KMS-11 (cell line): ENCODE measurements around the gene JPH3.
"Not testable (repeated sequence)": the region's sequence is repeated elsewhere in the genome, so short reads cannot be mapped to it uniquely, and the experiment has no call there.

Experiments used
- H2AFZ ChIP-seq: fragments of 200-600 bp; sonication (generic); 2 replicates; pipeline ENCODE4 v1.6.1; 2016; ENCODE audit warnings: antibody characterized with exemption, mixed run types, low read depth
- H3K27ac ChIP-seq: fragments of 200-600 bp; sonication (generic); 2 replicates; pipeline ENCODE4 v1.6.1; 2016; ENCODE audit warnings: mild to moderate bottlenecking, mixed run types
- H3K27me3 ChIP-seq: fragments of 200-600 bp; sonication (generic); 2 replicates; pipeline ENCODE4 v1.6.1; 2017; ENCODE audit warnings: mild to moderate bottlenecking, low read depth, mixed run types, moderate library complexity; ENCODE audit not compliant: insufficient read depth
- H3K36me3 ChIP-seq: fragments of 200-600 bp; sonication (generic); 2 replicates; pipeline ENCODE4 v1.6.1; 2017; ENCODE audit warnings: mild to moderate bottlenecking, mixed run types; ENCODE audit not compliant: insufficient read depth
- H3K4me1 ChIP-seq: fragments of 200-600 bp; sonication (generic); 2 replicates; pipeline ENCODE4 v1.6.1; 2016; ENCODE audit warnings: mild to moderate bottlenecking, low read depth, mixed run types; ENCODE audit not compliant: poor library complexity, severe bottlenecking
- H3K4me2 ChIP-seq: fragments of 200-600 bp; sonication (generic); 2 replicates; pipeline ENCODE4 v1.7.0; 2016; ENCODE audit warnings: mild to moderate bottlenecking, mixed run types
- H3K4me3 ChIP-seq: fragments of 200-600 bp; sonication (generic); IDR thresholded peaks from 2 replicates; pipeline ENCODE4 v1.6.1; 2017; ENCODE audit warnings: low read depth, low read length, mixed read lengths; ENCODE audit not compliant: insufficient read depth
- H3K79me2 ChIP-seq: fragments of 200-600 bp; sonication (generic); 2 replicates; pipeline ENCODE4 v1.6.1; 2016; ENCODE audit warnings: low read depth, mixed run types; ENCODE audit not compliant: insufficient read depth
- H3K9ac ChIP-seq: fragments of 200-600 bp; sonication (generic); 2 replicates; pipeline ENCODE4 v1.6.1; 2016; ENCODE audit warnings: mild to moderate bottlenecking, mixed run types
- H4K20me1 ChIP-seq: fragments of 200-600 bp; sonication (generic); 2 replicates; pipeline ENCODE4 v1.6.1; 2016; ENCODE audit warnings: mild to moderate bottlenecking, mixed run types; ENCODE audit not compliant: insufficient read depth
- TF ChIP-seq, protein P1 (sequence below): fragments of 200-600 bp; sonication (generic); conservative IDR thresholded peaks from 2 replicates; pipeline ENCODE4 v1.6.1; 2017; ENCODE audit warnings: low read depth, mild to moderate bottlenecking, antibody characterized with exemption, low read length, moderate library complexity, mixed read lengths

The JPH3 gene

DNA sequence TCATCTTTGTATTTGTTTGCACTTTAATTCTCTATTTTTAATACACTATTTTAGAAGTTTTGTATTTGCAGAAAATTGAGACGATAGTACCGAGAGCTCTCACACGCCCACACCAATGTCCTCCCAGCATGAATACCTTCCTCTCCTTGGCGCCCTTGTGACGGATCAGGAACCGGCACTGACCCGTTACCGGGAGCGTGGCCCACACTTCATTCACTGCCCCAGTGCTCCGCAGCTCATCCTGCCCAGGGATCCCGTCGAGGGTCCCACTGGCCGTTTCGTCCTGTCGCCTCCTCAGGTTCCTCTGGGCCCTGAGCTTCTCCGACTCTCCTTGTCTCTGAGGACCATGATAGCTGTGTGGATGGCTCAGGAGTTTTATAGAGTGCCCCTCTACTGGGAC lies 112.9 kb downstream of the JPH3 start:
- no peak overlapping the region for H2AFZ ChIP-seq
- TF ChIP-seq, protein P1, sequence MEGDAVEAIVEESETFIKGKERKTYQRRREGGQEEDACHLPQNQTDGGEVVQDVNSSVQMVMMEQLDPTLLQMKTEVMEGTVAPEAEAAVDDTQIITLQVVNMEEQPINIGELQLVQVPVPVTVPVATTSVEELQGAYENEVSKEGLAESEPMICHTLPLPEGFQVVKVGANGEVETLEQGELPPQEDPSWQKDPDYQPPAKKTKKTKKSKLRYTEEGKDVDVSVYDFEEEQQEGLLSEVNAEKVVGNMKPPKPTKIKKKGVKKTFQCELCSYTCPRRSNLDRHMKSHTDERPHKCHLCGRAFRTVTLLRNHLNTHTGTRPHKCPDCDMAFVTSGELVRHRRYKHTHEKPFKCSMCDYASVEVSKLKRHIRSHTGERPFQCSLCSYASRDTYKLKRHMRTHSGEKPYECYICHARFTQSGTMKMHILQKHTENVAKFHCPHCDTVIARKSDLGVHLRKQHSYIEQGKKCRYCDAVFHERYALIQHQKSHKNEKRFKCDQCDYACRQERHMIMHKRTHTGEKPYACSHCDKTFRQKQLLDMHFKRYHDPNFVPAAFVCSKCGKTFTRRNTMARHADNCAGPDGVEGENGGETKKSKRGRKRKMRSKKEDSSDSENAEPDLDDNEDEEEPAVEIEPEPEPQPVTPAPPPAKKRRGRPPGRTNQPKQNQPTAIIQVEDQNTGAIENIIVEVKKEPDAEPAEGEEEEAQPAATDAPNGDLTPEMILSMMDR: no peak
- no peak overlapping the region for H3K4me2 ChIP-seq
- no peak overlapping the region for H3K9ac ChIP-seq
- no peaks in the 10 kb centered on the region for H3K79me2 ChIP-seq
- no peaks in the 10 kb centered on the region for H3K36me3 ChIP-seq
- no peaks in the 10 kb centered on the region for H4K20me1 ChIP-seq
- no peaks in the 10 kb centered on the region for H3K4me1 ChIP-seq
- H3K4me3 ChIP-seq: no peak overlapping the region
- H3K27me3 ChIP-seq: no peaks in the 10 kb centered on the region
- H3K27ac ChIP-seq: no peak overlapping the region

DNA sequence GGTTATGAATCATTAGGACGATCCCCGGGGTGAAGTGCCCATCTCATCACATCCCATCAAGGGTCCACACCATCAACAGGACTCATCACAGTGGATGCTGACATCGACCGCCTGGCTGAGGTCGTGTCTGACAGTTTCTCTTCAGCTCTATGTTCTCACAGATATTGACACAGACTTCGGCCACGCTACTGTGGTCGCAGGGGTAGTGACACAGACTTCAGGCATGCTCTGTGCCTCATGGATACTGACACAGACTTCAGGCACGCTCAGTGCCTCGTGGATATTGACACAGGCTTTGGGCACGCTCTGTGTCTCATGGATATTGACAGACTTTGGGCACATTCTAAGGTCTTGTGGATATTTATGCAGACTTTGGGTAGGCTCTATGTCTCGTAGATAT lies 113.3 kb downstream of the JPH3 start:
- Histone ChIP-seq H3K36me3 (no peaks in the 10 kb centered on the region), H3K4me3 (no peak overlapping the region), H3K9ac (no peak overlapping the region), H3K4me1 (no peaks in the 10 kb centered on the region), H2AFZ (no peak overlapping the region), H3K27me3 (no peaks in the 10 kb centered on the region), H3K79me2 (no peaks in the 10 kb centered on the region), H3K27ac (no peak overlapping the region), H4K20me1 (no peaks in the 10 kb centered on the region), H3K4me2 (no peak overlapping the region)
- TF ChIP-seq, protein P1: no peak

DNA sequence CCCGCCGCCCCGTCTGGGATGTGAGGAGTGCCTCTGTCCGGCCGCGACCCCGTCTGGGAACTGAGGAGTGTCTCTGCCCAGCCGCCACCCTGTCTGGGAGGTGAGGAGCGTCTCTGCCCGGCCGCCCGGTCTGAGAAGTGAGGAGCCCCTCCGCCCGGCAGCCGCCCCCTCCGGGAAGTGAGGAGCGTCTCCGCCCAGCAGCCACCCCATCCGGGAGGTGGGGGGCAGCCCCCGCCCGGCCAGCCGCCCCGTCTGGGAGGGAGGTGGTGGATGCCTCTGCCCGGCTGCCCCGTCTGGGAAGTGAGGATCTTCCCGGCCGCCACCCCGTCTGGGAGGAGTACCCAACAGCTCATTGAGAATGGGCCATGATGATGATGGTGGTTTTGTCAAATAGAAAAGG lies 116.5 kb downstream of the JPH3 start:
- H3K79me2 ChIP-seq, H3K27ac ChIP-seq, H2AFZ ChIP-seq, H3K27me3 ChIP-seq, H3K36me3 ChIP-seq, H3K4me3 ChIP-seq, H4K20me1 ChIP-seq, H3K9ac ChIP-seq, H3K4me2 ChIP-seq, H3K4me1 ChIP-seq: not testable (repeated sequence)

DNA sequence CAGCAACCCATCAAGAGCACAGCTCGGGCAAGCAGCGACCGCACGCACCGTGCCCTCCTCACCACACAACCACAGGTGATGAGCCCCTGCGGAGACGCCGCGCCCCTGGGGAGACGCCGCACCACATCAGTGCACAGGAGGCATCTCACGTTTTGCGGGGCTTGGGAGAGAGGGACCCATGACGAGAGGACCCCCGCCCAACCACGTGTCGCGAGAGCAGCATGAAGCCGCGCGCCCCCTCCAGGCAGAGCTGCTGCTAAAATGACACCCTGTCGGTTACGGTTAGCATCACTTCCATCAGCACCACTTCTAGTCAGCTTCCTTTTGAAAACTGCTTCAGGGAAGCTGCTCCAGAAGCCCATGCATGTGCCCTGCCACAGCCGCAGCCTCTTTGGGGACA lies 118.1 kb downstream of the JPH3 start:
- no peak overlapping the region for H3K4me3 ChIP-seq
- H3K36me3 ChIP-seq: no peaks in the 10 kb centered on the region
- no peak overlapping the region for H3K9ac ChIP-seq
- peaks cover 6% of the 10 kb centered on the region; the same call in 1 of the 2 replicates for H3K79me2 ChIP-seq
- TF ChIP-seq, protein P1: no peak
- H3K4me2 ChIP-seq: no peak overlapping the region
- no peak overlapping the region for H3K27ac ChIP-seq
- H2AFZ ChIP-seq: no peak overlapping the region
- no peaks in the 10 kb centered on the region for H4K20me1 ChIP-seq
- H3K4me1 ChIP-seq: peaks cover 3% of the 10 kb centered on the region
- H3K27me3 ChIP-seq: no peaks in the 10 kb centered on the region

DNA sequence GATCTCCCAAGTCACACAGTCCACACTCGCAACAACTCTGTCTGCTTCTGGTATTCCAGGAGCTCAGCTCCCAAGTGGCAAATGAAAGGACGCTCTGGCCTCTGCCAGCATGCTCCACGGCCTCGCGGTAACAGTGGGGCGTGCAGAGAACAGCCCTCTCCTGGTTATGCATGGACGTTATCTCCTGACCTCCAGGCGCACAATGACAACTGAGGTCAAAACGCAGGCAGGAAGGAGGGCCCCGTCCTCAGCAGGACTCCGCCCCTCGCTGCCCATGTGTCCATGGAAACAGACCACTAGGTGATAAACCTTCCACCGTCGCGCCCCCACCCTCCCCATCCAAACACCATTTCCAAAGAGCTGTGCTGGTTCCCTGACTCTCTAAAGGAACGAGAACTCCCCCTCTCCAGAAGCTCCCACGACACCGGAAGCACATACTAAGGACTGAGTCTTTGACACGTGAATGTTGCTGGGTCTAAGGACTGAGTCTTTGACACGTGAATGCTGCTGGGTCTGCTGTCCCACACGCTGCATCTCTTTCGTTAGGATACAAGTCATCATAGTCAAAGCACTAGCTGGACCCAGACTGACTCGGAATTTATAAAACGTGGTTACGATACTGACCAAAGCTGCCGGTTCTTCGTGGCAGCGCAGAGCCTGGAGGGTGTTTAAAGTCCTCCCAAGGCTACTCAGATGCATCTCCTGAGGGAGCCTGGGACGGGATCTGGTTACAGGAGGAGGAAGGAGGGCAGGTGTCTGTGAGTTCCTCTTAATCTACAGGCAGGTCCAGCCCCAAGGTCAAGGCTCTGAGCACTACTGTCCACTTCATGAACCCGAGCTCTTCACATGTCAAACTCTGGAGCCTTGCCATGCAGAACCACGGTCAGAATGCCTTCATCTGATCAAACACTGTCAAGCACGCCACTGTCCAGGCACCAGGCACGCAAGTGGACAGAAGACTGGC lies 119.6 kb downstream of the JPH3 start:
- no peak overlapping the region for H3K4me3 ChIP-seq
- H3K4me1 ChIP-seq: peaks cover 3% of the 10 kb centered on the region
- H3K4me2 ChIP-seq: no peak overlapping the region
- no peak overlapping the region for H3K27ac ChIP-seq
- no peaks in the 10 kb centered on the region for H4K20me1 ChIP-seq
- H3K36me3 ChIP-seq: no peaks in the 10 kb centered on the region
- no peaks in the 10 kb centered on the region for H3K27me3 ChIP-seq
- H3K79me2 ChIP-seq: peaks cover 6% of the 10 kb centered on the region; the same call in 1 of the 2 replicates
- no peak overlapping the region for H2AFZ ChIP-seq
- TF ChIP-seq, protein P1: no peak
- H3K9ac ChIP-seq: no peak overlapping the region
